SK-N-MC (cell line): ENCODE measurements around the gene P4HA3.

Experiments
- DNase-seq: peaks from one replicate; pipeline ENCODE4 v3.0.0-alpha.2; 2011; ENCODE audit warnings: low read depth, low spot score
- H3K27ac ChIP-seq: fragments of 200-600 bp; sonication (generic); 2 replicates; pipeline ENCODE4 v1.5.1; 2016; ENCODE audit warnings: mixed run types
- H3K36me3 ChIP-seq: fragments of 200-600 bp; sonication (generic); 2 replicates; pipeline ENCODE4 v1.6.1; 2017; ENCODE audit warnings: antibody characterized with exemption, low read length, mixed read lengths; ENCODE audit not compliant: insufficient read depth
- H3K4me3 ChIP-seq: fragments of 200-600 bp; sonication (generic); 2 replicates; pipeline ENCODE4 v1.5.1; 2016
- H3K9ac ChIP-seq: fragments of 200-600 bp; sonication (generic); 2 replicates; pipeline ENCODE4 v1.8.0; 2017; ENCODE audit warnings: mixed run types, mixed read lengths; ENCODE audit not compliant: insufficient read length
- H3K9me3 ChIP-seq: fragments of 200-600 bp; sonication (generic); 2 replicates; pipeline ENCODE4 v1.6.1; 2017; ENCODE audit warnings: low read depth, mild to moderate bottlenecking, antibody characterized with exemption, low read length, moderate library complexity, mixed read lengths
- EZH2 ChIP-seq: fragments of 200-600 bp; sonication (generic); IDR thresholded peaks from one replicate; pipeline ENCODE4 v1.6.1; 2017; ENCODE audit warnings: antibody characterized with exemption
- FOXP2 ChIP-seq: optimal IDR thresholded peaks from 2 replicates; pipeline ENCODE3; 2011; ENCODE audit warnings: mild to moderate bottlenecking, moderate library complexity; ENCODE audit not compliant: insufficient read depth; ENCODE audit errors: extremely low read length, control extremely low read depth
- POLR2AphosphoS5 ChIP-seq: IDR thresholded peaks from 2 replicates; pipeline ENCODE4 v1.6.1; 2012; ENCODE audit warnings: mild to moderate bottlenecking, low read depth, low read length, borderline replicate concordance

Gene P4HA3

DNA sequence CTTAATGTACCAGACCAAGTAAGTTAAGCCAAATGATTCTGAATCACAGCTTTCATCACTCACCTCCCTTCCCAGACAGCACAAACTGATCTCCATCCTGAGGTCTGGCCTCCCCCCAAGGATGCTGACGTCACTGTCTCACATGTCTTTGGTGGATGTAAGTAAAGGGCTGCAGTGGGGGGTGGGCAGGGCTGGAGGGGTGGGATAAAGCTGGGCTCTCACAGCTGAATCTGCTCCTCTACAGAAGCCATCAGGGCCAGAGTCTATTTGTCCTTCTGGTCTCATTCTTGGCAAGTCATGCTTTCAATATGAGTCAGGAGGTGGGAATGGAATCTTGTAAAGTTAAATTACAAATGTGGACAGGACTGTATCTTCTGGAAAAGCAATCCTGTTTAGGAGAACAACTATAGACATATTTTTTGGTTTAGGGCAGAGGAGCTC lies 32.7 kb downstream of the P4HA3 start:
- H3K4me3 ChIP-seq, result no peak overlapping the region
- H3K9ac ChIP-seq, result no peak overlapping the region
- no peak overlapping the region for H3K27ac ChIP-seq
- no peak for TF ChIP-seq EZH2
- TF ChIP-seq POLR2AphosphoS5, result no peak
- no peak for TF ChIP-seq FOXP2
- no peaks in the 10 kb centered on the region for H3K36me3 ChIP-seq
- no peak for DNase-seq
- H3K9me3 ChIP-seq, result no peaks in the 10 kb centered on the region

DNA sequence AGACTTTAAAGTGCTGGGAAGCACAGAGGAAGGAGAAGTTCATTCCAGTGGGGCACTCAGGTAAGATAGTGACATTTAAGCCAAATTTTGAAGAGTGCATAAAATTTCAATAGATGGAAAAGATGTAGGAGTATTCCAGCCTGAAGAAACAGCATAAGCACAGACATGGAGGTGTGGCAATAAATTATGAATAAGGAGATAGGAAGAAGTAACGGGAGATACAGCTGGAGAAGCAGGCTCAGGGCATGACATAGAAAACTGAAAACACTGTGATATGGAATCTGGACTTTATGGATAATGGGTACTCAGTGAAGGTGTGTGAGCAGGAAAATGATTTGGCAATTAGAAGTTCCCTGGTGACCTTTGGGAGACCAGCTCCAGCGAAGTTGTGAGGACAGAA lies 33.3 kb downstream of the P4HA3 start:
- TF ChIP-seq EZH2, result no peak
- TF ChIP-seq FOXP2, result no peak
- no peak for TF ChIP-seq POLR2AphosphoS5
- no peak overlapping the region for H3K4me3 ChIP-seq
- no peak overlapping the region for H3K27ac ChIP-seq
- H3K9me3 ChIP-seq, result no peaks in the 10 kb centered on the region
- H3K9ac ChIP-seq, result no peak overlapping the region
- no peaks in the 10 kb centered on the region for H3K36me3 ChIP-seq
- DNase-seq, result no peak

DNA sequence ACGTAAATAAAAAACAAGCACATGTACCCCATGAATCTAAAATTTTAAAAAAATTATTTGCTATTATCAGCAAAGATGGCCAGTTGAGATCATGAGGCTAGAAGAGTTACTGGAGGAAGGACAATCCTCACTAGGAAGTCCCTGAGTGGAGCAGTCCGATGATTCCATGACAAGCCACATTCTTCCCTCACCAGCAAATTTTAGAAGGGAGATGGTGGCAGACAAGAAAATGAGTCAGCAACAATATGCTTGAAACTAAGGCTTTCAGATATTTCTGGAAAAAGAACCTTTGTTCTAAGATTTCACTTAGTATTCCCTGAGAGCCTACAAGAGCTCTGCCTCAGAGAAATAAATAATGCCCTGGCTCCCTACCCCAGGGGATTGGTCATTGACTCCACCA lies 34.9 kb downstream of the P4HA3 start:
- H3K27ac ChIP-seq, result no peak overlapping the region
- no peak overlapping the region for H3K4me3 ChIP-seq
- H3K9me3 ChIP-seq, result no peaks in the 10 kb centered on the region
- H3K9ac ChIP-seq, result no peak overlapping the region
- no peaks in the 10 kb centered on the region for H3K36me3 ChIP-seq
- TF ChIP-seq EZH2 (no peak), FOXP2 (no peak)
- no peak for DNase-seq

DNA sequence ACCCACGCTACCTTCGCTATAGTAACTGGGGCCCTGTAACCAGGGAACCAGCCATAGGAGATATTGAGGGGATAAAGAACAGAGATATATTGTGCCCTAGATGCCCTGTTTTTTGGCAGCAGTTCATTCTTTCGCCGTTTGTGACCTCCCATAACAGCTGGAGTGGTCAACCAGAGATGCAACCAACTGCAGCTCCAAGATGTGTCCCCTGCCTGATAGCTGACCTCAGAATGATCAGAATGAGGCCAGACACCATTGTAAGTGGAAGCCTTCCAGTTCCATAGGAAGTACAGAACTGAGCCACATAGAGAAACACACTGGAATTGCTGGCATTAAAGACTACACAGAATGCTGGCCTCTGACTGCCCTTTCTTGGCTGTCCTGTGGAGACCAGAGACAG lies 39.2 kb downstream of the P4HA3 start:
- no peak overlapping the region for H3K9ac ChIP-seq
- H3K27ac ChIP-seq, result no peak overlapping the region
- H3K9me3 ChIP-seq, result no peaks in the 10 kb centered on the region
- DNase-seq, result no peak
- no peak overlapping the region for H3K4me3 ChIP-seq
- H3K36me3 ChIP-seq, result no peaks in the 10 kb centered on the region
- TF ChIP-seq POLR2AphosphoS5 (no peak), EZH2 (no peak), FOXP2 (no peak)

DNA sequence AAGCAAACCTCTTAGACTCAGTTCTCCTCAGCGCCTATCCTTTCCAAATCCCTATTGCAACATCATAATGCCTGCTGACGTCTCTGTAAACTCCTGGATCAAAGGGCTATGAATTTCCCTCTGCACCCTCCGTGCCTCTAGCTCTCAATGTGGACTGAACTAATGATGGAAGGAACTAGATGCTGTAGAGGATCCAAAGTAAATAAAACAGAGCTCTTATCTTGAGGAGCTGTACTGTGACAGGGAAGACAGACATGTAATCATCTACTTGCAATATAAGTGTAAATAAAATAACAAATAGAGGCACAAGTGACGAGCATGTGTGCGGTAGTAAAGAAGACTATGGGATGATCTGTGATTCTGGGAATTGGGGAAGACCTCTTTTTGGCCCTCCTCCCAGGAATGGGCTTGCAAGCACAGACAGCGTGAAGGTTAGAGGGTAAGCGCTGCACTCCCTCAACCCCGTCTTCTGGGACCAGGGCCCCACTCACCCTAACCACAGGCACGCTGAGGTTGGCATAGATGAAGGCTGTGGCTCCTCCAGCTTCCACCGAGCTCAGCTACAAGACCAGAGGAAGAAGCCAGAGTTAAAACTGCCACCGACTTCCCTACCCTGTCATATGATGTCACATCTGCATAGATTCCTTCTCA lies 42.2 kb downstream of the P4HA3 start:
- no peak for DNase-seq

DNA sequence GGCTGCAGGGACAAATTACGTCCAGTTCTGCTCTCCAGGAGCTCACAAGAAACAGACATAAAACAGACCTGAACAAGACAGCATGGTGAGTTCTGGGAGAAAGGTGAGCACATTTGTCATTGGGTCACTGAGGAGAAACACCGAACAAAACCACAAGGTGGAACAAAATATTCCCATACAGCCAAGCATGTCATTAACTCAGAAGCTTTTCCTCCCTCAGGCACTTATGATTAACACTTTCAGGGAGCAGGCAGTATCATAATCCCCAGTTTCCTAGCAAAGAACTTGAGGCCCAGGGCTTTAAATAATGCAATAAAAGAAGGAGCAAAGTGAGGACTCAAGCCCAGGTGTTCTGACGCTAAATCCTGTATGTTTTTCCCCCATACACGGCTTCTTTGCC lies 43.0 kb downstream of the P4HA3 start:
- Histone ChIP-seq H3K36me3 (no peaks in the 10 kb centered on the region), H3K9ac (no peak overlapping the region), H3K27ac (no peak overlapping the region), H3K4me3 (no peak overlapping the region), H3K9me3 (no peaks in the 10 kb centered on the region)
- TF ChIP-seq EZH2 (no peak), FOXP2 (no peak), POLR2AphosphoS5 (no peak)
- DNase-seq, result no peak

More for the DNA sequence above, 42.2 kb downstream of the P4HA3 start:
- H3K4me3 ChIP-seq, result no peak overlapping the region
- H3K9me3 ChIP-seq, result no peaks in the 10 kb centered on the region
- TF ChIP-seq POLR2AphosphoS5 (no peak), EZH2 (no peak), FOXP2 (no peak)
- H3K9ac ChIP-seq, result no peak overlapping the region
- H3K27ac ChIP-seq, result no peak overlapping the region
- no peaks in the 10 kb centered on the region for H3K36me3 ChIP-seq

DNA sequence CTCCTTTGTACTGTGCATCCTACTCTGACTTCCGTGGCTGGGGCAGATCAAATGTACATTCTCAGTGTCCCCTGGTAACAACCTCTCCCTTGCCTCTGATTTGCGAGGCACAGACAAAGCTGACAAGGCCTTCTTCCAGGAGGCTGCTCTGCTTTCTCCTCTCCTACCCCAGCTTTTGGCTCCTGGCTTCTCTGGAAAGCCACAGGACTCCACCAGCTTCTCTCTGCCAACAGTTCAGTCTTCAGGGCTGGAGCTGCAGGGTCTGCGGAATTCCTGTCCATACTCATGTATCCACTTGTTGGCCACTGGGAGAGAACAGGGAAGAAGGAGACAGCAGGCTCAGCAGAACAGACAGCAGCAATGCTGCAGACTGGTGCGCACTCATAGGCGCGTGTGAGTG lies 44.4 kb downstream of the P4HA3 start:
- no peaks in the 10 kb centered on the region for H3K36me3 ChIP-seq

DNA sequence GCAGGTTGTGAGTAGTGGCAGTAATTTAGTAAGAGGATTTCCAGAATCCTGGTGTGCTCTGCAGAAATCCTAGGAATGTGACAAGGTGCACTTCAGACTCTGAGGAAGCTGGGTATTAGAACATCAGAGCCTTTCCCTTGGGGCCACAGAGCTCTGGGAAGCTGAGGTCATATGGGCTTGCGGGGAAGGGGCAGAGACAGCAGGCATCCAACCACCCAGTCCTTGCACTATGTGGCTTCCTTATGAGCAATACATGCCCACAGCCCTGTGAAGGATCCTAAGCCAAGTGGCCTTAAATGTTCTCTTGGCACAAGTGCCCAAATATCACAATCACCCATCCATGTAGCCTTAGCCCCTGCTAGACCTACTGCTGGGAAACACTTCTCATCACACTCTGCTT lies 46.2 kb downstream of the P4HA3 start:
- Histone ChIP-seq H3K9me3 (no peaks in the 10 kb centered on the region), H3K4me3 (no peak overlapping the region), H3K36me3 (no peaks in the 10 kb centered on the region), H3K9ac (no peak overlapping the region), H3K27ac (no peak overlapping the region)
- TF ChIP-seq POLR2AphosphoS5 (no peak), EZH2 (no peak), FOXP2 (no peak)
- DNase-seq, result no peak

More for the DNA sequence above, 44.4 kb downstream of the P4HA3 start:
- DNase-seq, result no peak
- no peak overlapping the region for H3K27ac ChIP-seq
- no peak overlapping the region for H3K4me3 ChIP-seq
- no peak for TF ChIP-seq FOXP2
- no peak for TF ChIP-seq EZH2
- no peak for TF ChIP-seq POLR2AphosphoS5
- no peak overlapping the region for H3K9ac ChIP-seq
- no peaks in the 10 kb centered on the region for H3K9me3 ChIP-seq

DNA sequence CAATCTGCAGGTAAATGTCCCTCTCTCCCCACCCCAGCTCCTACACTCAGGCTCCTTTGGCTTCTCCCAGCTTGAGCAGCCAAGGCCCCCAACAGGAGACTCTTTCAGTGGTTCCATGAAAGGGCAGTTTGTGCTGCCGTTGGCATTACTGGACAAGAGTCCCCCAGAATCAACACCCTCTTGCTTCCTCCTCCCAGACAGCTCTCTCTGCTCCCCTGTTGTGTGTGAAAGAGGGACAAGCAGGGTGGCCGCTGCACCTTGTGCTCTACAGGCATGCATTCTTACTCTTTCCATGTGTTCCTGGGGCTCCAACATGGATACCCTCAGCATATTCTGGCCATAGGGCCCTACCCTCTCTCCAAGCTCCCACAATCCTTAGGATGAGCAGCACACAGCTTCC lies 48.7 kb downstream of the P4HA3 start:
- H3K9ac ChIP-seq, result no peak overlapping the region
- no peak overlapping the region for H3K27ac ChIP-seq
- H3K4me3 ChIP-seq, result no peak overlapping the region
- DNase-seq, result no peak
- no peaks in the 10 kb centered on the region for H3K36me3 ChIP-seq
- TF ChIP-seq FOXP2, result no peak
- TF ChIP-seq POLR2AphosphoS5, result no peak
- no peak for TF ChIP-seq EZH2
- no peaks in the 10 kb centered on the region for H3K9me3 ChIP-seq
